Measurements from ENCODE around the gene FUT8.

FUT8 gene

DNA sequence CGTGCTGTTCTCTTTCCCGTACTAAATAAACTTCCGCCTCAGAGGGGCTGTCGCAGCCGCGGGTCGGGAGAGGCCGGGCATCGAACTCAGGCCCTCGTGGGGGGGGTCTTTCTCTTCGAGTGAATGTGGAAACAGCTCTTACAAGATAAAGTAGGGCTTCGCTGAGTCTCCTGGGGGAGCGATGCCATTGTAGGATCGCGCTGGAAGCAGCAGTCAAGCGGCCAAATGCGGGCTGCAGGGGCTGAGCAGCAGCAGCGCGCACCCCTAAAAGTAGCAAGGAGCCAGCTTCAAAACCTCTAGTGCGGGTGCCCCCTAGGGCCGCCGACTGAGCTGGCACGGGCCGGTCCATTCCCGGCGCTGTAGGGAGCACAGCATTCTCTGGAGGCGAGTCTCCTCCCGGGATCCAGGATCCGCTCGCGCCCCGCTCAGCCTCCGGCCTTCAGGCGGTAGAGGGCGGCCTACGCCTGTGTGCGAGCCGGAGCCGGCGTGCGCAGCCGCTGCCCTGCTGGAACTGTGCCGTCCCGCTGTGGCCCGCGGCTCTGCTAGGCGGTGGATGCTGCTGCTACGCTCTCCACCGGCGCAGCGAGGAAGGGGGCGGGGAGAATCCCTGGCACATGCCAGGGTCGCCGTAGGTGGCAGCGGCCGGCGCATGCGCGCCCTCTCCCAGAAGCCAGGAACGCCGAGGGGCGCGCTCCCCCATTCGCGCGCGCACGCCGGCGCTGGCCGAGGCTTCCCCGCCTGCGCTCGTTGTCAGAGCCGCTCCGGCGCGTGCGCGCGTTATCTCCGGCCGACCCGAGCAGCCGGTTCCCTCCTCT is at the start of gene FUT8:
Gene FUT8 (plus strand): TSS at position 699 of the 815 bp plus-strand sequence. CDS start 148,834 bp downstream, outside the sequence.
- DNase-seq = peak; percentile 92

DNA sequence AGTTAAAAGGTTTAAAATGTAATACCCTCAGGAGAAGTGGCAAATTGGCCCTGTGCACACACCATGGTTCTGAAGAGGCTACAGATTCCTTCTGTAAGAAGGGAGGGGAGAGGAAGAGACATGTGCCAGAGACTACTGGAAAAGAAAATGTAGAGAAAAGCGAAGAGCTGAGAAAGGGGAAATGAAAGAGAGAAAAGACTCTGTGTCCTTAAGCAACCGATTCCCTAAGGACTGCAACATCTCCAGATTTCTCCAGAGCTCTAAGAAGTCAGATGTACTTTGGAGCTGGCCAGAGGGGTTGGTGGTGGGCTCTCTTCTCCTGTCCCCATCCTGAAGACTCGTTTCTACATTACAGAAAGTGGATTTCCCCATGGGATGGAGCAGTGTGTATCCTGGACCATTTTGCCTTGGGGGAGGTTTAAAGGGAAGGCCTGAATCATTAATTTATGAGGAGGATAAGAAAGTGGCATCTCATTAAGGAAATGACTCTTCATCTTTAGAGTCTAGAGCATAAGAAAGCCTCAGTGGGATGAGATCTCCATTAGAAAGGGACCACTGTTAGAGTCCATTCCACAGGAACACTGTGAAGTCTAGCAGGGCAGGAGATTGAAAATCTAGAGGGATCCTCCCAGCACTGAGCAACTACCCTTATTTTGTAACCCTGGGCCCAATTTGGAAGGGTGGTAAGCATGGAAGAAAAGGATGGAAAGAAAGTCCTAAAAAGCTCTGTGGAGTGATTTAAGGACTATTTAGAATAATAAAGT is 45.5 kb upstream of the FUT8 start:
- DNase-seq = no peak

DNA sequence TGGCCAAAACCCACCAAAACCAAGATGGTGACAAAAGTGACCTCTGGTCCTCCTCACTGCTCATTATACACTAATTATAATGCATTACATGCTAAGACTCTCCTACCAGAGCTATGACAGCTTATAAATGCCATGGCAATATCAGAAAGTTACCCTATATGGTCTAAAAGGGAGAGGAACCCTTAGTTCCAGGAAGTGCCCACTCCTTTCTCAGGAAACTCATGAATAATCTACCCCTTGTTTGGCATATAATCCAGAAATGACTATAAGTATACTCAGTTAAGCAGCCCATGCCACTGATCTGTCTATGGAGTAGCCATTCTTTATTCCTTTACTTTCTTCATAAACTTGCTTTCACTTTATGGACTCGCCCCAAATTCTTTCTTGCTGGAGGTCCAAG is 43.0 kb upstream of the FUT8 start:
- DNase-seq = no peak

DNA sequence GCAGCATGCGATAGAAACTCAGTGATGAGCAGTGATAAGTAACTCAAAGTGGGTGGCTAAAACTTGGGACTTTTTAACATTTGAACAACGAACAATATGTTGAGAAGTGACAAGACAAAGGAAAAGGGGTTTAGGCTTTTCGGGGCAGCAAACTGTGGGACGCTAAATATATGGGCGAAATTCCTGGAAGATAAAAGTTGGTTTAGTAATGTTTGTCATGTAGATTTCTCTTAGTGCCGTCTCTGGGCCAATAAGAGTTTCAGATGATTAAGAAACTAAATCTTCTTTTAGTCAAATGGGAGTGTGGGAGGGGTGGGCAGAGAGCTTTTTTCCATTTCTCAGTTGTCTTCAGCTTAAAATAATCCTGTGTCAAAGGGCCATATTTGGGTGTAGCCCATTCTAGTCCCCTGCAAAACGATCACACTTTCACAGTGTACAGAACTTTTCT is 41.7 kb upstream of the FUT8 start:
- no peak for DNase-seq

DNA sequence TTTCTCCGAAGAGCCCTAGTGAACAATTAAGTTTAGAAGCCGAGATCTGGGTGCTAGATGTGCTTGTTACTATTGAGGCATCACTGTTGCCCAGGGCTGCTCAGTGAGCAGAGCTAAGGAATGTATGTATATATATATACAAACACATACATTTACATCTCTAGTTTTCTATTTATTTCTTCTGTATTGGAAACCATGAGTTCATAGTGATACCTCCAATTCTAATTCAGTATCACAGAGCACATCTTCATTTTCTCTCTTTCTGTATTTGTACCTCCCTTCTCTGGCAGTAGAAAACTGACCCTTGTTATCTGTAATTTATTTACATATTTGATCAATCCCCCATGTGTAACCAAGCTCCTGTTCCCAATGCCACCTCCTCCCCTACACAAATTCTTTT is 40.7 kb upstream of the FUT8 start:
- DNase-seq = no peak

DNA sequence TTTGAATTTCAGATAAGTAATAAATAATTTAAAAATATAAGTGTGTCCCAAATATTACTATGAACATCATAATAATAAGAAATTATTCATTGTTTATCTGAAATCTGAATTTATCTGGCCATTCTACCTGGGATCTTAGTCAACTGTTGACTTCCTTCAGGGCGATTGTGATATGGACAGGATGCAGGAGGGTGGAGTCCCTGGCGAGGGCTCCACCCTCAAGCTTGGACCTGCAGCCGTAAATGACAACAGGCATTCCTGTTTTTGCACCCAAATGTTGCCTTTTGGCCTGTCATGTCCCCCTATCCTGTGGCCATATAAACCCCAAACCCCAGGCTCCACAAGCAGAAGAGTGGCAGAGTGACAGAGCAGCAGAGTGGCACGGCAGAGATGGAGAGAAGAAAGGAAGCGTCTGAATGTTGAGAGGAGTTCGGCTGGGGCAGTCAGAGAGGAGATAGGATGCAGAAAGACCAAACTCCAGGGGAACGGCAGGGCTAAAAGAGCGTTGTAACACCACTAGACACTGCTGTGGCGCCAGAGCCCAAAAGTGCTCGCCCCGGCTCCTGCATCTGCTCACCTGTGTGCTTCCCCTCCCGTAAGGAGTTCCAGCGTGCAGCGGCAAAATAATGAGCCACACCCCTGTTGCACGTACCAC is 39.4 kb upstream of the FUT8 start:
- no peak for DNase-seq

DNA sequence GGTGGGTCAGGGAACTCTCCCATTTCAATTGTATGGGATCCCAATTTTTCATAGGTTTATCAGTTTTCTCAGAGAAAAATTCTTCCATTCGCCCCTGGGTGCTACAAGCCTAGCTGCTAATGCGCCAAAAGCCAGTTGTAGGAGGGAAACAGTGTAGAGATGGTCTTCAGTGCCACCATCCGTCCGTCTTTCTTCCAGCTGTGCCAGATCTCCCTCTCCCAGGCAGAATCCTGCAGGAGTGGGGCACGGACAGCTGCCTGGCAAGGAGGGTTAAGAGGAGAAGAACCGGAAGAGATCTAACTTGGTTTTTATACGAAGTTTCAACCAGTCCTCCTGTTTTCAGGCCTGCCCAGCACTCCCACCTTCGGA is 38.9 kb upstream of the FUT8 start:
- no peak for DNase-seq

DNA sequence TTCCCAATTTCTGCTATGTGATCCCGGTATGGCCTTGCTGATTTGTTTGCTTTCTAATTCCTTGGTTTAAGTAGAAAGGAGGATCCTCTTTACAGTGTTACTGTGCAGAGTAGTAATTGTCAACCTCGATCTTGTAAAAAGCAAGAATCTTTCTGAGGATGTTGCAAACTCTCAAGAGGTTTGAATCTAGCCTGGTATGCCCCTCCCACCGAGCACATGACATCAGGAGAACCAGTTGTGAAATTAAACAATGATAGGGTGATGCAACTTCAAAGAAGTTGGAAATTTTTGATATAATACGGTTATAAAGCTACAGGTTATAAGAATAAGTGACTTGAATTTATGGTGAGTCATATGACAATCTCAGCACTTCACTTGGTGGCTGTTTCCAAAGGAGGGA is 35.0 kb upstream of the FUT8 start:
- DNase-seq = no peak

DNA sequence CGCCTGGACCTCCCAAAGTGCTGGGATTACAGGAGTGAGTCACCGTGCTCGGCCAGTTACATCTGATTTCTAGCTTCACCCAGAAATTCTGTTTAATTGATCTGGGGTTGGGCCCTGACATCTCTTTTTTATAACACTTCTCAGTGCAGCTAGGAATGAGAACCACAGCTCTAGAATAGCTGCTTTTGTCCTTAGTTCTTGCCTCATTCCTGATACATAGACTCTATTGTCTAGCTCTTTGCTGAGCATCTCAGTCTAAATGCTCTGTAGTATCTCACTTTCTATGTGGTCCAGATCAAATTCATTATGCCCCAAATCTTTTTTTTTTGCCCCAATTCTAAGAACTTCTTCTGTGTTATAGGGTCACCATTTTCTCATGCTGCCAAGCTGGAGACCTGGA is 29.9 kb upstream of the FUT8 start:
- no peak for DNase-seq

DNA sequence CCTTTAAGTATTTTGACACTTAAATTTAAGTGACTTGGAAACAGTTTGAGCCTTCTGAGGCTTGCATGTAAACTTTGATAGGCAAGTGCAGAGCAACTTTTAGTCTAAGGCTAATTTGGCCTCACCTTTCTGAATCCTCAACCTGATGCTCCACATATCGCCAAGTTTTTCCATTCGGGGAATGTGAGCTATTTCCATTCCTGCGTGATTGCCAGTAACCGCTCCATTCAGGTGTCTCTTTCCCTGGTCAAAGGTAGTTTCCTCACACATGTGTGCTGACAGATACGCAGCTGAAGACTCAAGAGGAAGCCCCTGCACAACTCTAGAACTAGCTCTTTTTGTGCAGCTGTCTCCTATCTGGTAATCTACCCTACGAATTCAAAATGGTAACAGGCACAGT is 25.4 kb upstream of the FUT8 start:
- no peak for DNase-seq

DNA sequence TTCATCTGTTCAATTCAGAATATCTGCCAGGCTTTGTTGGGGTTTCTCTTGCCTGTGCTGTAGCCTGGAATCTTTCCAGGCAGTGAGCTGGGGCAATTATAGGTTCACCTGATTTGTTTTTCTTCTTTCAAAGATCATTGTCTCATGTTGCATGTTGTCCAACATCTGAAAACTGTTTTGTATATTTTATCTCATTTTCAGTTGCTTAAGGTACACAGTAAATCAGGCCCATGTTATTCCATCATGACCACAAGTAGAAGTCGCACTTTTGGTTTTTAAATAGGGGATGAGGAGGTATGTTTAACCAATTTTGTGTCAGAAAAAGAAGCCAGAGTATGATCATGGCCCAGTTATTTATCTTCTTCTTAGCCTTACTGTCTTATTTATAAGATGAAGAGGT is 24.9 kb upstream of the FUT8 start:
- no peak for DNase-seq

DNA sequence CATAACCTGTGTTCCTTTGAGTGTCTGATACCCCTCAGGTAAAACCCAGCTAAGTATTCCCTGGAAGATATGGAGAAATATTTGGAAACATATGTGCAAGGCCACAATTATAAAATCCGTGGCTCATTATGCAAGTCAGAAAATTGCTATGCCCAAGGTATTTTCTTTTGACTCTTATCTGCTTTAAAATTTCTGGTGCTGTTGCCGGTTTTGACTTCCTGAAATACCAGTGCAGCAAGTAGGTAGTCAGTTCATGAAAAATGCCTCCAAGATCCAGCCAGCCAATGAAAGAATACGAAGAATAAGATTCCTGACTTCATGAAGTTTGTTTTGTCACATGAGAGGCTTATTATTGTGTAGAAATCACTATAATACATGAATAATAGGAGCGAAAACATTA is 20.2 kb upstream of the FUT8 start:
- DNase-seq = no peak

DNA sequence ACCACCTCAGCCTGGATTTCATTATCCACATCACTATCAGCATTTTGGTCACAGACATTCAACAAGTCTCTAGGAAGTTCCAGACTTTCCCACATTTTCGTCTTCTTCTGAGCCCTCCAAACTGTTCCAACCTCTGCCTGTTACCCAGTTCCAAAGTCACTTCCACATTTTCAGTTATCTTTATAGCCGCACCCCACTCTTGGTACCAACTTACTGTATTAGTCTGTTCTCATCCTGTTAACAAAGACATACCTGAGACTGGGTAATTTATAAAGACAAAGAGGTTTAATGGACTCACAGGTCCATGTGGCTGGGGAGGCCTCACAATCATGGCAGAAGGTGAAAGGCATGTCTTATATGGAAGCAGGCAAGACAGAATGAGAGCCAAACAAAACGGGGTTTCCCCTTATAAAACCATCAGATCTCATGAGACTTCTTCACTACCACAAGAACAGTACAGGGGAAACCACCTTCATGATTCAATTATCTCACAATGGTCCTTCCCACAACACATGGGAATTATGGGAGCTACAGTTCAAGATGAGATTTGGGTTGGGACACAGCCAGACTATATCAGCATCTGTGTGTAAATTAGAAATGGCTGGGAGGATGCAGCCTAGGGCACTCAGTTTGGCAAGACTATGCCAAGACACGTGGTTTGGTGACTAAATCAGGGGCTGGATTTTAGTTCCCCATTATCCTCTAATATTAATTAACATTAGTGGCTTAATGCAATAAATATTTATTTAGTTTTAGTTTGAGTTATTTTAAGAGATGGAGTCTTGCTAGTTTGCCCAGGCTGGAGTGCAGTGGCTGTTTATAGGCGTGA is 16.2 kb upstream of the FUT8 start:
- no peak for DNase-seq

DNA sequence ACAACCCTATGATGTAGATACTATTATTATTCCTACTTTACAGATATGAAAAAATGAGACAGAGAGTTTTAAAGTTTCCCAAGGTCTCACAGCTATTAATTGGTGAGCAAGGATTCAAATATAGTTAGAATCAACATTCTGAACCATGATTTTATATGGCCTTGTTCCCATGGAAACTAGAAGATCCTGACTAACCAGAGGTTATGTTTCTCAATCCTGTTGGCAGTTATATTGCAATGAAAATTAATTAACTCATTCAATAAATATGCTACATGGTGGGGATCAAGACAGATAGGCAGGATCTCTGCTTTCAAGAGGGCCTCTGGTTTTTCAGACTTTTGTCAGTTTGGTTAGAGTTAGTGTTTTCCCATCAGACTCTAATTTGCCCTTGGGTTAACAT is 9.3 kb upstream of the FUT8 start:
- no peak for DNase-seq

DNA sequence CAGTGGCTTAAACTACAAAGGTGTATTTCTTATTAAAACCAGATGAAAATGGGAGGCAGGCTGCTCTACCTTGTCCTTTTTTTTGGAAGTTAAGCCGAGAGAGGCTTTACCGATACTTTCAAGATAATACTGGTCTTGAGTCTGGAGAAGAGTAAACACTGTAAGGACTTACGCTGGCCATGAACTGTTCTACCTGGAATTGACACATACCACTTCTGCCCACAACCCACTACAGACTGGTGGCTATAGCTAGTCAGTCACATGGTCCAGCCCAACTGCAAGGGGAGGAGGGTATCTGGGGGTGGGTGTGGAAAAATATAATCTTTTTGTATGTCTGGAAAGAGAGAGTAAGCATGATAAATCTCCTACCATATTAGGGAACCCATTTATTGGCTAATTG is 4.4 kb upstream of the FUT8 start:
- DNase-seq = no peak

DNA sequence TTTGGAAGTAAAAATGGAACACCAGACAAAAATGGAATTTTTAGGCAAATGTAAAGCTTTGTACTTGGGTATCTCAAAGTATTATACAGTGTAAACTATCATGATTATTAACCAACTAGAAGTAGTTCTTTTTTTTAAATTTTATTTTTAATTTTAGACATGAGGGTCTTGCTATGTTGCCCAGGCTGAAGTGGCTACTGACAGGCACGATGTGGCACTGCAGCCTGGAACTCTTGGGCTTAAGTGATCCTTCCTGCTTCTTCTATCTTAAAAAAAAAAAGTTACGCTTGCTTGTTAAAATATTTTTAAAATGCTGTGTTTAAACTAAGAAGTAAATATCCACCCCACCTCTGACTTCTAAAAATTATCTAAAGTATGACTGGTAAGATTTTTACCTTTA is 1.9 kb upstream of the FUT8 start:
- no peak for DNase-seq

DNA sequence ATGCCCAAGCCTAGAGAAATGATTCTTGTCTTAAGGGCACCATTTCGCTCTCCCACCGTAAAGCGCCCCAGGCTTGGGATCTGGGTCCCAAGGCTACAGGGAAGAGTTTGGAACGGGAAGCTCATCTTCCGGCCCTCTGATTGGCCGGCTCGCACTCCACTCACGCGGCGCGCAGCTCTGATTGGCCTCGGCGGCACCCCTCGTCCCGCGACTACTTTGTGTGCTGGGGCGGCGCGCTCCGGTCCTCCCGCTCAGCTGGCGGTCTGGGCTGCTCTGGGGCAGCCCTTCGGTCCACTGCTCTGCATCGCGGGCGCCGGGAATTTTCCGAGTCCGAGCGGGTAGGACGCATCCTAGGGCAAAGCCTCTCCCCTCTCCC is 886 bp upstream of the FUT8 start:
- peak; percentile 84 for DNase-seq

DNA sequence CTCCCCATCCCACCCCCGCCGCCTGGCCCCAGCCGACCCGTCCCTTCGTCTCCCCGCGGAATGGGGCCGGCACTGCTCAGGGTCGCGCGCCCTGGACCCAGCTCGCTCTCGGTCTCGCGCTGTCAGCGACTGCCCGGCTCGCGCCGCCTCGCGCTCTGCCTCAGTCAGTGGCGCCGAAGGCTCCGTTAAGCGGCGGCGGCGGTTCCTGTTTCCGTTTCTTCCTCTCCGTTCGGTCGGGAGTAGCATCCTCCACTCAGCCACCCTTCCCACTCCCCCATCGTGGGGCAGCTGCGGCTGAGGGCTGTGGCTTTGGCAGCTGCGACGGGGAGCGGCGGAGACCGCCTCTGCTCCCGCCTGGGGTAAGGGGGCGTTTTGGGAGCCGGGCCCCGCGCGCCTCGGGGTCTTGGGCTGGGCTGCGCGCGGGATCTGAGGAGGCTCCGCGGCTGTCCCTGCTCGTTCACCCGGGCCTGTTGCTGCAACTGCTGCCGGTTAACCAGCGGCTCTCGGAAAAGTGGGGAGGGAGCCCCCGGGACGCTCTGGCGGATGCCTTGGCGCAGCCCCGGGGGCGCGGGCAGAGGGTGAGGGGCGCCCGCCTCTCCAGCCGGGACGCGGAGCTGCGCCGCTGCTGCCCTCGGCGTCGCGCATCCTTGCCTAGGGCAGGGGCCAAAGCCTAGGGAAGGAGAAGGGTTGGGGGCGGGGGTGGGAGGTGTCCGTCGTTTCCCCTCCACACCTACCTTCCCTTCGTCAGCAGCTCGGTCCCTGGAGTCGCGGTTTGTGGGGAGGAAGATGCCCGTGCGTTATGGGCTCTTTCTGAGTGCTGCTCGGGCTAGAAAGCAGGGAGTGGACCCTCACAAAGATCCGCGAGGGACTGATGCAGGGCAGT is 567 bp downstream of the FUT8 start:
- DNase-seq = no peak

DNA sequence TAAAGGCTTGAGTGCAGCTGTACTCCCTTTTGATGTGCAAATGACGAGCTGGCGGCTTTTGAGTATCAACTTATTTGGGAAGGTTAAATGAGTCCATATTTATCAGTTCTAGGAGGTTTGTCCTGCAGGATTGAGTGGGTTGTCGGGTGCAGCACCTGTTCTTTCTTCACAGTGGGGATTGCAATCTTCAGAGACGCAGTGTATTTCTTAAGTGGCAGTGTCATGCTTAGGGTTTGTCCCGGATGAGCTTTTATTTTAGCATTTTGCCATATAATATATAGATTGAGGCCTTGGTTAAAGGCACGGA is 1.2 kb downstream of the FUT8 start:
- DNase-seq = no peak

DNA sequence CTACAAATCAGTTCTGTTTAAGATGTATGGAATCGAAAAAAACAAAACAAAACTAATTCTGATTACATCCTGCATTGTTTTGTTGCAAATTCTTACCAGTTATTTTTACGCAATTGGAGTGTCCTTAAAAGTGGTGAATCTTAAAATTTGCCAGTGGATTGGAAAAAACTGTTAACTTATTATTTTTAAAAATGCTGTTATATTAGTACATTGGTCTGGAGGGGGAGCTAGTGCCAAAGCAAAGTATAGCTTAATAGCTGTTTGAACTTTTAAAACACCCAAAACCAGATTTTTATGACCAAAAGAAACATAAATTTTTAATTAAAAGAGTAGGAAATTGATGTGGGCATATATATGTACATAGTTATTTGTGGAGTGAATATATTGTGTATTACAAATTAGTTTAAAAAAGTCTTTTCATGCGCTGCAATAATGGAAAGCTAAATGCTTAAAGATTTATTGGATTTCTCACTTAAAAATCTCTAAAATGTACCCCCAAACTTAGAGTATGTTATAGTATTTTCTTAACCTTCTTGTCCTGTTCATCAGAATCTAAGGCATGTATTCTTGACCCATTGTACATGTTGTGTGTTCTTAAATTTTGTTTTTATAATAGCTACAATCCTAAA is 2.5 kb downstream of the FUT8 start:
- no peak for DNase-seq

DNA sequence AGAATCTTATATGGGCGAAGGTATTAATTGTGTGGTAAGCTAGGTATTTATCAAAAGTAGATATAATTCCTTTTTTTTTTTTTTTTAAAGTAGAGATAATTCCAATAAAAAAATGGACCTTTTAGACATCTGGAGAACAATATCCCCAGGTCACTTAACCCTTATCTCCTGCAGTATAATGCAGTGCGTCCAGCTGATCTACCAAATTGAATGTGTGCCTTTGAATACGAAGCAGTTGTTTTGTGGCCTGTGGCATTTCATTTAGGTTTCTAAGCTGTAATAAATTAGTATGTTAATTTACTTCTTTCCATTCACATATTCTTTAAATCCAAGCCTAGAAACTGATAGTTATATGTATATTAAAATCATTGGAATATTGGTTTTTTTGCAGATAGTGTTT is 3.1 kb downstream of the FUT8 start:
- DNase-seq = no peak
